A673 (cell line): ENCODE data around the gene PDSS1. TPM values are rescaled to one million over a fixed set of nuclear protein-coding genes. Genes with fewer than 3 reads are reported as not detected.

Source experiments
- BruUV-seq: library from RNA; stranded (reverse); fragments of 400-500 nt; replicated peaks from 2 replicates; lab custom pipeline; 2021; lab: Mats Ljungman, UMichigan
- CTCF ChIA-PET: fragments of 300-600 bp; sonication (Branson Sonifier 250); formaldehyde crosslinking; loops from one replicate; lab custom pipeline; 2022; ENCODE audit warnings: antibody characterized with exemption; lab: Charles Lee
- POLR2A ChIA-PET: fragments of 300-600 bp; sonication (Branson Sonifier 250); formaldehyde crosslinking; loops from one replicate; lab custom pipeline; 2022; ENCODE audit warnings: antibody characterized with exemption; ENCODE audit not compliant: low non-redundant PET; lab: Charles Lee
- DNase-seq: peaks from one replicate; pipeline ENCODE4 v3.0.0-alpha.2; 2015; ENCODE audit warnings: low spot score
- H3K27ac ChIP-seq: fragments of 200-600 bp; sonication (generic); 2 replicates; pipeline ENCODE4 v1.5.1; 2016; ENCODE audit warnings: mixed run types, low read depth, mild to moderate bottlenecking, mixed read lengths, antibody characterized with exemption, low read length; ENCODE audit not compliant: poor library complexity, severe bottlenecking
- H3K27me3 ChIP-seq: fragments of 200-600 bp; sonication (generic); replicated peaks from 2 replicates; pipeline ENCODE4 v1.6.1; 2017; ENCODE audit warnings: mixed run types, low read depth, mild to moderate bottlenecking, mixed read lengths, antibody characterized with exemption, low read length; ENCODE audit not compliant: insufficient read depth, poor library complexity
- H3K36me3 ChIP-seq: fragments of 200-600 bp; sonication (generic); 2 replicates; pipeline ENCODE4 v1.6.1; 2016; ENCODE audit warnings: mixed run types, mild to moderate bottlenecking, mixed read lengths, antibody characterized with exemption, low read length; ENCODE audit not compliant: insufficient read depth, poor library complexity, severe bottlenecking
- H3K4me1 ChIP-seq: fragments of 200-600 bp; sonication (generic); 2 replicates; pipeline ENCODE4 v1.6.1; 2017; ENCODE audit warnings: mixed run types, mild to moderate bottlenecking, mixed read lengths, antibody characterized with exemption, low read length; ENCODE audit not compliant: insufficient read depth, poor library complexity, severe bottlenecking
- H3K4me3 ChIP-seq: fragments of 200-600 bp; sonication (generic); 2 replicates; pipeline ENCODE4 v1.5.1; 2016; ENCODE audit warnings: low read depth, mixed run types, mild to moderate bottlenecking, mixed read lengths, low read length; ENCODE audit not compliant: poor library complexity, severe bottlenecking
- H3K9me3 ChIP-seq: fragments of 200-600 bp; sonication (generic); 2 replicates; pipeline ENCODE4 v1.6.1; 2016; ENCODE audit warnings: mixed run types, low read depth, mild to moderate bottlenecking, mixed read lengths, antibody characterized with exemption, low read length; ENCODE audit not compliant: poor library complexity, severe bottlenecking
- EZH2 ChIP-seq: fragments of 200-600 bp; sonication (generic); IDR thresholded peaks from 2 replicates; pipeline ENCODE4 v1.6.1; 2017; ENCODE audit warnings: borderline replicate concordance, low read depth, mild to moderate bottlenecking, mixed read lengths, antibody characterized with exemption, low read length; ENCODE audit not compliant: poor library complexity, severe bottlenecking
- intact Hi-C: fragments of 100-400 bp; cut with micrococcal nuclease; formaldehyde crosslinking; loops from one replicate; pipeline ENCODE4 v1.10.0; 2022; ENCODE audit not compliant: unreplicated experiment
- total RNA-seq: library from RNA; stranded (reverse); gene quantifications from 2 replicates; pipeline ENCODE4 v1.2.3, GENCODE V29; 2021
- TF ChIP-seq, protein P1 (sequence below): fragments of 300-800, 200-600 bp; sonication (generic); conservative IDR thresholded peaks from 2 replicates; pipeline ENCODE4 v1.5.1; 2017; ENCODE audit warnings: low read depth, mild to moderate bottlenecking, antibody characterized with exemption, low read length, moderate library complexity, mixed read lengths

PDSS1 gene
- total RNA-seq, 1 experiment from 2014 or later = 55.4 TPM

DNA sequence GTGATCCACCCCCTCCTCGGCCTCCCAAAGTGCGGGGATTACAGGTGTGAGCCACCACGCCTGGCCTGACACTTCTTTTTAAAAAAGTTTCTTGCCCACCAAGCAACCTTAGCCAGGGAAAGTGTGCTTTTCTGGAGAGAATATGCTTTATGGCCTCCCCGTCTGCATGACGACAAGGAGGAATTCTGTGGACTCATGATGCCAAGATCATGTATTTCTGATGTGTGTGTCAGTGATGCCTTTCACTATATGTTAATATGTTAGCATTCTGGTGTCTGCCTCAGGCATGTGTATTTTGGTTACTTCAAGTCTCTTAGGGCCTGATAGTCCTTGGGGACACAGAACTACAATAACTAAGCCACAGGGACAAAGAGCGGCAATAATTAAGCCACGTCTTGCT lies 2.1 kb downstream of the PDSS1 start:
- no TSS peak for BruUV-seq
- POLR2A ChIA-PET = no interaction called here
- intact Hi-C loops = no loop called here

DNA sequence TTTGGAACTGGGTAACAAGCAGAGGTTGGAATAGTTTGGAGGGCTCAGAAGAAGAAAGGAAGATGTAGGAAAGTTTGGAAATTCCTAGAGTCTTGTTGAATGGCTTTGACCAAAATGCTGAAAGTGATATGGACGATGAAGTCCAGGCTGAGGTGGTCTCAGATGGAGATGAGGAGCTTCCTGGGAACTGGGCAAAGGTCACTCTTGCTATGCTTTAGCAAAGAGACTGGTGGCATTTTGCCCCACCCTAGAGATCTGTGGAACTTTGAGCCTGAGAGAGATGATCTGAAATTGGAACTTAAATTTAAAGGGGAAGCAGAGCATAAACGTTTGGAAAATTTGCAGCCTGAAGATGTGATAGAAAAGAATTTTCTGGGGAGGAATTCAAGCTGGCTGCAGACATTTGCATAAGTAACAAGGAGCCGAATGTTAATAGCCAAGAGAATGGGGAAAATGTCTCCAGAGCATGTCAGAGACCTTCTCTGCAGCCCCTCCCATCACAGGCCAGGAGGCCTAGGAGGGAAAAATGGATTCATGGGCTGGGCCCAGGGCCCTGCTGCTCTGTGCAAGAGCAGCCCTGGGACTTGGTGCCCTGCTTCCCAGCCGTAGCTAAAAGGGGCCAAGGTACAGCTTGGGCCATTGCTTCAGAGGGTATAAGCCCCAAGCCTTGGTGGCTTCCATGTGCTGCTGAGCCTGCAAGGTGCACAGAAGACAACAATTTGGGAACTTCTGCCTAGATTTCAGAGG lies 3.6 kb downstream of the PDSS1 start:
- H3K27me3 ChIP-seq = no peaks in the 10 kb centered on the region
- peaks cover 30% of the 10 kb centered on the region for H3K36me3 ChIP-seq
- no peak for DNase-seq
- H3K27ac ChIP-seq = no peak overlapping the region
- intact Hi-C loops = no loop called here
- TF ChIP-seq EZH2 = no peak
- TF ChIP-seq, protein P1, sequence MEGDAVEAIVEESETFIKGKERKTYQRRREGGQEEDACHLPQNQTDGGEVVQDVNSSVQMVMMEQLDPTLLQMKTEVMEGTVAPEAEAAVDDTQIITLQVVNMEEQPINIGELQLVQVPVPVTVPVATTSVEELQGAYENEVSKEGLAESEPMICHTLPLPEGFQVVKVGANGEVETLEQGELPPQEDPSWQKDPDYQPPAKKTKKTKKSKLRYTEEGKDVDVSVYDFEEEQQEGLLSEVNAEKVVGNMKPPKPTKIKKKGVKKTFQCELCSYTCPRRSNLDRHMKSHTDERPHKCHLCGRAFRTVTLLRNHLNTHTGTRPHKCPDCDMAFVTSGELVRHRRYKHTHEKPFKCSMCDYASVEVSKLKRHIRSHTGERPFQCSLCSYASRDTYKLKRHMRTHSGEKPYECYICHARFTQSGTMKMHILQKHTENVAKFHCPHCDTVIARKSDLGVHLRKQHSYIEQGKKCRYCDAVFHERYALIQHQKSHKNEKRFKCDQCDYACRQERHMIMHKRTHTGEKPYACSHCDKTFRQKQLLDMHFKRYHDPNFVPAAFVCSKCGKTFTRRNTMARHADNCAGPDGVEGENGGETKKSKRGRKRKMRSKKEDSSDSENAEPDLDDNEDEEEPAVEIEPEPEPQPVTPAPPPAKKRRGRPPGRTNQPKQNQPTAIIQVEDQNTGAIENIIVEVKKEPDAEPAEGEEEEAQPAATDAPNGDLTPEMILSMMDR = no peak
- CTCF ChIA-PET = no interaction called here
- no peak overlapping the region for H3K4me3 ChIP-seq
- POLR2A ChIA-PET = no interaction called here
- BruUV-seq = TSS peak; percentile 8
- H3K9me3 ChIP-seq = no peaks in the 10 kb centered on the region
- H3K4me1 ChIP-seq = peaks cover 18% of the 10 kb centered on the region

More for the DNA sequence above, 2.1 kb downstream of the PDSS1 start:
- Histone ChIP-seq H3K27me3 (no peaks in the 10 kb centered on the region), H3K4me1 (peaks cover 18% of the 10 kb centered on the region), H3K4me3 (peak overlapping the region; percentile 6), H3K27ac (peak overlapping the region; percentile 17), H3K36me3 (peaks cover 17% of the 10 kb centered on the region), H3K9me3 (no peaks in the 10 kb centered on the region)
- no peak for DNase-seq
- CTCF ChIA-PET = no interaction called here
- TF ChIP-seq EZH2 = no peak
- TF ChIP-seq, protein P1 = no peak

DNA sequence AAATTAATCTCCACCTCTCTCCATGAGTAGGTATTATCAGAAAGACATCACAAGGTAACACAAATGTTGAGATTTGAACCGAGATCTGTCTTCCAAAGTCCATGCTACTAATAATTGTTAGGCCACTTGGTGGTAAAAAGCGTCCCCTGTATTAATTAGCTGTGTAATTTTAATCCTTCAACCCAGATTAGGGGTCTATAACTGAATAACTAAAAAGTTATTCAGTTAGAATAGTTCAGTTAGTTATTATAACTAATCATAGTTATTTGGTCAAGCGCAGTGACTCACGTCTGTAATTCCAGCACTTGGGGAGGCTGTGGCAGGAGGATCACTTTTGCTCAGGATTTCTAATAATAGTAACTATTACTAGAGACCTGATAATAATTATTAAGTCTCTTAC lies 5.6 kb downstream of the PDSS1 start:
- no peak for DNase-seq
- ChIA-PET POLR2A (no interaction called here), CTCF (no interaction called here)
- intact Hi-C loops = no loop called here
- Histone ChIP-seq H3K4me1 (peaks cover 13% of the 10 kb centered on the region), H3K4me3 (no peak overlapping the region), H3K36me3 (peaks cover 51% of the 10 kb centered on the region), H3K9me3 (no peaks in the 10 kb centered on the region), H3K27ac (peak overlapping the region; percentile 4), H3K27me3 (no peaks in the 10 kb centered on the region)
- no TSS peak for BruUV-seq
- TF ChIP-seq, protein P1 = no peak
- TF ChIP-seq EZH2 = no peak
